NCI-H345 treated with DMSO at 0.1 percent for 48 hours (cell line): ENCODE data around the gene C11orf68.
"Not testable (repeated sequence)": the region's sequence is repeated elsewhere in the genome, so short reads cannot be mapped to it uniquely, and the experiment has no call there.

ENCODE experiments used
- DNase-seq: peaks from one replicate; lab custom pipeline; 2025; ENCODE audit not compliant: unreplicated experiment; lab: John Stamatoyannopoulos, UW

C11orf68 gene

DNA sequence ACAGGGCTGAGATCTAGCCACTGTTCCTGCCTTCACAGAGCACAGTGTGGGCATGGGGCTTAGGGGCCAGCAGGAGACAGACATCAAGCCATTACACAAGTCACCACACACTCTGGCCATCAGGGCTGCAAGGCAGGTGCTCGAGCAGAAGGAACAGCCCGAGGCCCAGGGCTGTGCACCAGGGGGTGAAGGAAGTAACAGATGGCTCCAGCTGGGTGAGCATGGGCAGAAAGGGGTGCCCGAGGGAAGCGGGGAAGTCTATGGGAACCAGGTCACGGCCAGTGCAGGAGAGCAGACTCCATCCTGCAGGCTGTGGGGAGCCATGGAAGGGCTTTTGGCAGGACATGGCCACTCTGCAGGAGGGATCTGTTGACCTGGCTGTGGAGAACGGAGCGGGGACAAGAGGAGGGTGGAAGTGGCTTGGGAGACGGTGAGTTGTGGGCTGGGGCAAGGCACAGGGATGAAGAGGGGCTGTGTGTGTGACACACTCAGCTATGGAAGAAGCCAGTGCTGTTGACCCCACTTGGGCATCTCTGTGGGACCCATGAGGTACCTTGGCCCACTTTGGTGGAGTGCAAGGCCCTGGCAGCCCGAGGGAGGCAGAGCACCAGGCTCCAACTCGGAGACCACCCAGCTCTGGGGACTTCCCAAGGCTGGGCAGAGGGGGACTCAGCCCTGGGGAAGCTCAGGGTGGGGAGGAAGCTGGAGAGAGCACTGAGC lies 3.6 kb downstream of the C11orf68 start:
- DNase-seq = no peak

DNA sequence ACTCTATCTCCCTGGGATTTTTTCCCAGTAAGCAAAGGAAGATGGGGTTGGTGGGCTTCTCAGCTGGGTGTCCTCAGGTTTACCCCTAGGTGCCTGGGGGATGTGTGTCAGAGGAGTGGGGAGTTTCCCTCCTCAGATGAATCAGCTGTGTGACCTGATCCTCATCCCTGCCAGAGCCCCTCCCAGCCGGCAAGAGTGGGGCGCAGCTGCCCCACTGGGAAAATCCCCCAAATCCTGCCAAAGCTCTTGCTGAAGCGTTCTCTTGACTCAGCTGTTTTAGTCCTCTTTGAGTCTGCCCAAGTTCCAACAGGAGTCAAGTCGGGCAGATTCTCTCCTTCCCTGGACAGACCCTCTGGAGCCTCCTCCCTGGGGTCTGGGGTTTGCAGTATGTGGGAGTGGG lies 6.0 kb downstream of the C11orf68 start:
- no peak for DNase-seq

DNA sequence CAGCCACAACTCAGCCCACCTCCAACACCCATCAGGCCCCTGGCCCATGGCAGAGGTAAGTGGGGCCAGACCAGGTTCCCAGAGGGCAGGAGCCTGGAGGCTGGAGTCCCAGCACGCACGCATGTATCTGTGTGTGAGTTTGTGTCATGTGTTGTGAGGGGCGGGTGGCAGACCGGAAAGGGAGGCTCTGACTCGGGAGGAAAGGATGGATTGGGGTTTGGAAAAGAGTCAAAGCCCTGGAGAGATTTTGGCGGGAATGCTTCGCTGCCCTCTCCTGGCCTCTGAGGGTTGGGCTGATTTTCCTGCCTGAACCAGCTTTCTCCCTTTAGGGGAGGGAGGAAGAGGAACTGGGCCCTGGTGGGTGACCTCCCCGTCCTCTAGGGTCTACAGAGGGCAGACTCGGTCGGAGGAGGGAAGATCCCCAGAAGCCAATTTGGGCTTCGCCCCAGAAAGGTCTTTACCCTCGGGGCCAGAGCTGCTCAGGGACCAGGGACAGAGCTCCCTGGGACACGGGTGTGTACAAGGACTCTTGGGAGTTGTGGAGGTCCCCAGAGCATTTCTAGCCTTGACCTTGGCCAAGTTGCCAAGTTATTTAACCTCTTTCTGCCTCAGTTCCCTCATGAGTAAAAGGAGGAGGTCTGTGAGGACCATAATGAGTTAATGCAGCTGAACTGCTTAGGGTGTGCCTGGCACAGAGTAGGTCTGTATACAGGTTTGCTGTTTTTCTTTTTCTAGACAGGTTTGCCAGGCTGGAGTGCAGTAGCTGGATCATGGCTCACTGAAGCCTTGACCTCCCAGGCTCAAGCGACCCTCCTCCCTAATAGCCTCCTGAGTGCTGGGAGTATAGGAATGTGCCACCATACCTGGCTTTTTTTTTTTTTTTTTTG lies 6.9 kb downstream of the C11orf68 start:
- no peak for DNase-seq

DNA sequence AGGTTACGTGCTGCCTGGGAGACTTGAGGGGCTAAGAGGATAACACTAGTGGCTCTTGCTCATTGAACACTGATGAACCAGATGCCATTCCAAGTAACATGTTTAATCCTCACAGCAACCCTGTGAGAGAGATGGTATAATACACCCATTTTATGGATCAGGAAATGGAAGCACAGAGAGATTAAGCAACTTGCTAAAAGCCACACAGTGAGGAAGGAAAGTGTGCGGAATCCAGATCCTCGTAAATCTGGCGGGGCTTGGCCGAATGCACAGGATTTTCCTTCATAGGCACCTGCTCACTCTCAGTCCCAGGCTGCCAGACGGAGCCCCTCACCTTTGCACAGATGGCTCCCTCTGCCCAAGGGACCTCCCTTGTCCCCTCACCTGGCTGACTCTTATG lies 11.0 kb downstream of the C11orf68 start:
- no peak for DNase-seq

DNA sequence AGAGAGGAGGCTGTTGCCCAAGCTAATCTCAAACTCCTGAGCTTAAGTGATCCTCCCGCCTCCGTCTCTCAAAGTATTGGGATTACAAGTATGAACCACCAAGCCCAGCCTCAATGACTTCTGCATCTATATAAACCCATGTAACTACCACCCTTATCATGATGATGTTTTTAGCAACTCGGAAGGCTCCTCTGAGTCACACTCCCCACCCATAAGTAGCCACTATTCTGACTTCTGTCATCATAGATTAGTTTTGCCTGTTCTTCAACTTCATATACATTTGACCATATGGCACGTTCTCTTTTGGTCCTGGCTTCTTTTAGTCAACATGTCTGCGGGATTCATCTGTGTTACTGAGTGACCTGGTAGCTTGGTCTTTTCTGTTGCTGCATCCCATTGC lies 12.3 kb downstream of the C11orf68 start:
- DNase-seq = no peak

DNA sequence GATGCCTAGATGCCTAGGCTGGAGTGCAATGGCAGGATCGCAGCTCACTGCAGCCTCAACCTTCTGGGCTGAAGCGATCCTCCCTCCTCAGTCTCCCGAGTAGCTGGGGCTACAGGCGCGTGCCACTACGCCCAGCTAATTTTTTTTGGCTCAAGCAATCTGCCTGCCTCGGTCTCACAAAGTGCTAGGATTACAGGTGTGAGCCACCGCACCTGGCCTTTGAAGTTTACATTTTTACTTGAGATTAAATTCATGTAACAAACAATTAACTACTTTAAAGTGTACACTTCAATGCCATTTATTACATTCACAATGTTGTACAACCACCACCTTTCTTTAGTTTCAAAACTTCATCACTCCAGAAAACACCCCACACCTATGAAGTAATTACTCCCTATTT lies 15.1 kb downstream of the C11orf68 start:
- DNase-seq = no peak

DNA sequence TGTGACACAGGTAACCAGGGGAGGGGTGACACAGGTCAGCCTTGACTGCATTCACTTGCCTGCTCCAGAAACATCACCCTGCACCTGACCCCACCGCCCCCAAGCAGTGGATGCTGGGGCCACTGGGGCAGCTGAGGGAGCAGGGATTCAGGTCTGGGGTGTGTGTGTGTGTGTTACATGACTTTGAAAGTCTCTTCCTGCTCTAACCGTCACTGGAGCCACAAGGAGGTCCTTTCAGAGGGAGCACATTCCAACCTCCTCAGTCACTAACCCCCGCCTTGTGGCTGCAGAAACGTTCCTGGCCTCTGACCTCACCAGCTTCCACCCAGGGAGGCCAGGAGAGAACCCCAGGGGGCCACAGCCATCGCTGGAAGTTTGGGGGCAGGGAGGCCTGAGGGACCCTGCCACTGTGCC lies 15.8 kb downstream of the C11orf68 start:
- DNase-seq = no peak

DNA sequence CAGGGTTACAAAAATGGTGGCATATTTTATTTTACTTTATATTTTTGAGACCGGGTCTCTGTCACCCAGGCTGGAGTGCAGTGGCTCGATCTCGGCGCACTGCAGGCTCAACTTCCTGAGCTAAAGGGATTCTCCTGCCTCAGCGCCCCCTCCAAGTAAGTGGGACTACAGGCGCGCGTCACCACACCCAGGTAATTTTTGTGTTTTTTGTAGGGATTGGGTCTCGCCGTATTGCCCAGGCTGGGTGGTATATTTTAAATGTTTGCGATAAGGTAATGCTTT lies 18.0 kb downstream of the C11orf68 start:
- DNase-seq = no peak

DNA sequence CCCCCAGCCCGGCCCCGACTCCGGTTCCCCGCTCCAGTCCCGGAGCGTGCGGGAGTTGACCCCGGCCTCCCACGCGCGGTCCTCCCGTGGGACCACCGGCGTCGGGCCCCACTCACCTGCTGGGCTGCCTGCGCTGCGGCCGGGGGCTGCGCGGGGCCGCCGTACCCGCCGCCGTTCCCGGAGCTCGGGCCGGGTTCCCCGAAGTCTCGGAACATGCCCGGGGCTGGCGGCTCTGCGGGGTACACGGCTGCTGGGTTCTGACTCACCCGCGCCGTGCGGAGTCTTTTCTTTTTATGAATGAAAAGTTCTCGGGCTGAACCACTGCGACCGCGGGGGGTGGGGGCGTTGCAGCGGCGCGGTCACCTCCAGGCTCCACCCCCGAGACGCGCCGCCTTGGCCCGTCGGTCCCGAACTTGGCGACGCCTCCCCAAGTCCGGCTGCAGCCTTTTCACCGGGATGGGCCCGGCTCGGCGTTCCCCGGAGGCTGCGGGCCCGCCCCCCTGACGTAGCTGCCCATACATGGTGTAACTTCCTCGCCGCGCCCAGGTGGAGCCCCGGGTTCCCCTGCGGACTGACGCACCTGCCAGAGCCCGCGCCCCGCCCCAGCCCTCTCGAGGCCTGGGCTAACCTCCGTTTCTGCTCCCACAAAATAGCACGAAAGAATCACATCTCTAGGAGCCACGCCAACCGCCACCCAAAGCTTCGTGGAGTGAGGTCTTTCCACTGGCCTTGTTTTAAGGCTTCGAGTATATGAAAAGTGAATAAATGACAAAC lies 18.6 kb downstream of the C11orf68 start, which contains the start of gene FOSL1:
Gene FOSL1 (minus strand): TSS at position 264 of the 774 bp plus-strand sequence. CDS start 49 bp downstream, at position 215.
- DNase-seq = peak; percentile 30

DNA sequence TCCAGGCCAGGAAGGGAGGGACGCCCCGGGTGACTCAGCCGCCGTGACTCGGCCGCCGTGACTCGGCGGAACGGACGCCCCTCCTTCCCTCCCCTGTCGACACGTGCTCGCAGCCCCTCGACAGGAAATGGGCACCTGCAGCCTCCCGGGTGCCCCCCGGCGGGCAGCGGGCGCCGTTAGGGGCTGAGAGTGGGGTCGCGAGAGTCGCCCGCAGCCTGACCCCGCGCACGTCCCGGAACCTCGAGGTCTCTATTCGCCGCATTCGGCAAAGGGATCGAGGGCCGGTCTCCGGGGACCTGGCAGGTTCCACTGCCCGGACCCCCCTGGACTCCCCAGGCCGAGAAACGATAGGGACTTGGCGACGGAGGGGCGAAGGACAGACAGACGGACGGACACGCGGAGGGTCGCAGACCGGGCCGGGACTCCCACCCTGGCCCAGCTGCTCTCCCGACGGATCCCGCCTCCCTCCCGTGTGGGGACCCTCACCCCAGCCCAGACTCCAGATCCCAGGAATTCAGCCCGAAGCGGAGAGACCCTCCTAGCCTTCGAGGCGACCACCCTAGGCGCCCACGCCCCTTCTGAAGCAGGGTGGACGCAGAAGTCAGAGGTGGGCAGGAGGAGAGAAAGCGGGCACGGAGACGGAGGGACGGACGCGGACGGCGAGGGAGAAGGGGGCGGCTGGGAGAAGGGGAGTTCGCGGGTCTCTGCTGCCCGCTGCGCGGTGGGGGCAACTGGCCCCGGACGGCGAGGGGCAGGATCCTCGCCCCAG lies 19.3 kb downstream of the C11orf68 start:
- no peak for DNase-seq

DNA sequence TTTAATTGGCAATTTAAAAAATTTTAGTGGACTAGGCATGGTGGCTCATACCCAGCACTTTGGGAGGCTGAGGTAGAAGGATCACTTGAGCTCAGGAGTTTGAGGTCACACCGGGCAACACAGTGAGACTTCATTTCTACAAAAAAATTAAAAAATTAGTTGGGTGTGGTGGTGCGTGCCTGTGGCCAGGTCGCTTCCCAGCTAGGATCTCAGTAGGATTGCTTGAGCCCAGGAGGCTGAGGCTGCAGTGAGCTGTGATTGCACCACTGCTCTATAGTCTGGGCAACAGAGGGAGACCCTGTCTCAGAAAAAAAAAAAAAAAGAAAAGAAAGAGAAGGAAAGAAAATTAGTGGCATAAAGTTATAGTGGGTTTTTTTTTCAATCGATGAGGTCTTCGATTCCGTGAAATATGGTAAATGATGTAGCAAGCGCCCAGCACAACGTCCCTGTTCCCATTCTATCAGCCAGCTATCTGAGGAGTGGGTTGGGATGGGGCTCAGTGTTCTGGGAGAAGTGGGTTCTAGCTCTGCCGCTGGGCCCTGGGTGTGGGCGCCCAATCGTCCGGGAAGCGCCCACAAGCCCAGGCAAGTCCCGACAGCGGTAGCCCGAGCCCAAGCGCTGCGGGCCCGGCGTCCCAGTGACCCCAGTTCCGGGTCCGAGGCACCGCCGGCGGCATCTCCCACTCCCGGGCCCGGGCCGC lies 20.1 kb downstream of the C11orf68 start:
- DNase-seq = no peak

DNA sequence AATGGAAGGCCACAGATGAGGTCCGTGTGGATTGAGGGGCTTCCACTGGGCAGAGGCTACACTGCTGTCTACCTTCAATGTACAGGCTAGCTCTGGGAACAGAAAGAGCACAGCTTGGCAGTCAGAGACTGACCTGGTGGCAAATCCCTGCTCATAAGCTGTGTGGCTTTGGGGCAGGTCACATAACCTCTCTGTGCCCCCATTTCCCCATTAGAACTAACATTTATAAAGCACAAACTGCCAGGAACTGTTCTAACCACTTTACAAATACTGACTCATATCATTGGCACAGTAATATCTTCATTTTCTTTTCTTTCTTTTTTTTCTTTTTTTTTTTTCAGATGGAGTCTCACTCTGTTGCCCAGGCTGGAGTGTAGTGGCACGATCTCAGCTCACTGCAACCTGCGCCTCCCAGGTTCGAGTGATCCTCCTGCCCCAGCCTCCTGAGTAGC lies 21.8 kb downstream of the C11orf68 start:
- no peak for DNase-seq

DNA sequence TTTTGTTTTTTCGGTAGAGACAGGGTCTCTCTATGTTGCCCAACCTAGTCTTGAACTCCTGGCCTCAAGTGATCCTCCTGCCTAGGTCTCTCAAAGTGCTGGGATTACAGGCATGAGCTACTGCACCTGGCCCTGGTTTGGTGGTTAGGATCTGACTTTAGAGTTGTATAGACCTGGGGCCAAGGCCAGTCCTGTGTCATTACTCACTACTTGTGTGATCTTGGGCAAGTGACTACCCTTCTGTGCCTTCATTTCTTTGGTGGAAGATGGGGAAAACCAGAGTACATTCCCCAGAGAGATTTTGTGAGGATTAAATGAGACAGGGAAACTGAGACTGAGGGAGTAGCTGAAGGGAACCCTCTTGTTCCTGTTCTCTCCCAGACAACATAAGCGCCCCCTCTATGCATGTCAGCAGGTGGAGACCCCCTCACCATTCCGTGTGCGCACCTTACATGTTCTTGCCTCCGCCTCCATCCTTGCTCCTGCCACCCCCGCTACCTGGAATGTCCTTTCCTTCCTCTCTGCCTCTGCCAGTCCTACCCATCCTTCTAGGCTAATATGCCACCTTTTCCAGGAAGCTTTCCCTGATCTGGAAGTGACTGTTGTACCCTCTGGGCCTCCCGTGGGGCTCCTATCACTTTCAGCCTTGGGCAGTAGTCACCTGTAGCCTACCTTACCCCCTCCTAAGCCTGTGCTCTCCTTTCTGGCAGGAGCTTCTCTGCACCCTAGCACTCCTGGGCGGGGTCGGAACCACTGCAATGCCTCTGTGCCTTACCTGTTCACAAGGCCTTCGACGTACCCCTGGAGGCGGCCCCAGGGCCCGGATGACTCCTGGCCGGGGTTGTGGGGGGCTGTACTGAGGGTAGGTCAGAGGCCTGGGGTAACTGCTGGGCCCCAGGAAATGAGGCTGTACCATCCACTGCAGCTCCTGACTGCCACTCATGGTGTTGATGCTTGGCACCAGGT lies 22.5 kb downstream of the C11orf68 start:
- DNase-seq = no peak

DNA sequence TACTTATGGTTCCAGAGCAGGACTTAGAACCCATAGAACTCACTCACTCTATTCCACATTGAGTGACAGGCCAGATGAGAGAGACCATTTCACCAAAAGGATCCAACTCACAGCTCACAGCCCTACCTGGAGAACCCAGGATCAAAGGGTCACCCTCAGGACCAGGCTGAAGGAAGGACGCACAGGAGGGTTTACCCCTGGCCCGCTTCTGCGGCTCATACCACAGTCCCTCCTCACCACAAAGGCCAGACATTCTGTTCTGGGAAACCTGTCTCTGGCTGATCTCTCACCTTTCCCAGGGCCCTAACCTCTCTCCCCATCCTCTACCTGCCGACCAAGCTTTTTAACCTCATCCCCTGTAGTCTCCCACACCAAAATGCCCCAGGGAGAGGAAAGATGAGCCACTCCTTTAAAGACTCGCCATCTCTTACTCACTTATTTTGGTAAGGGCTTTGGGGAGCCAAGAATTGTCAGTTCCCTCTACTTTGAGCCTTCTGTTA lies 23.3 kb downstream of the C11orf68 start:
- no peak for DNase-seq

DNA sequence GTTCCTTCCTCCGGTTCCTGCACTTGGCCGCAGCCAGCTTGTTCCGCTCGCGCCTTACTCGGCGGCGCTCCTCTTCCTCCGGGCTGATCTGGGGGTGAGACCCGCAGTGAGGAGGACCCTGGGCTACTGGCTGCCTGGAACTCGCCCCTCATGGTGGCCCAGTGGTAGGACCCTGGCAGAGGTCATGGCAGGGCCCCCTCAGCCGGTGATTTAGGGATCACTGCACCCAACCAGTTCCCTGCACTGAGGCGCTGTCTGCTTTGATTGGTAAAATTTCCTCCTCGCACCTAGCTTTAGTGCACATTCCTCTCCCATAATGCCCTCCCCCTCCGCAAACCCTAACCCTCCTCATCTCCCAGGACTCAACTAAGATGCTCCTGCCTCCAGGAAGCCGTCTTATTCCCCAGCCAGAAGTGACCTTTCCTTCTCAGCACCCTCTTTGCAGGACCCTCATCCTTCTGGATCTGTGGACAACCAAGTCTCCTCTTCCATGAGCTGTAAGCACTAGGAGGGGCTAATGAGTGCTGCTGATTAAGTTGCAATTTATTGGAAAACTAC lies 24.7 kb downstream of the C11orf68 start:
- DNase-seq = no peak

DNA sequence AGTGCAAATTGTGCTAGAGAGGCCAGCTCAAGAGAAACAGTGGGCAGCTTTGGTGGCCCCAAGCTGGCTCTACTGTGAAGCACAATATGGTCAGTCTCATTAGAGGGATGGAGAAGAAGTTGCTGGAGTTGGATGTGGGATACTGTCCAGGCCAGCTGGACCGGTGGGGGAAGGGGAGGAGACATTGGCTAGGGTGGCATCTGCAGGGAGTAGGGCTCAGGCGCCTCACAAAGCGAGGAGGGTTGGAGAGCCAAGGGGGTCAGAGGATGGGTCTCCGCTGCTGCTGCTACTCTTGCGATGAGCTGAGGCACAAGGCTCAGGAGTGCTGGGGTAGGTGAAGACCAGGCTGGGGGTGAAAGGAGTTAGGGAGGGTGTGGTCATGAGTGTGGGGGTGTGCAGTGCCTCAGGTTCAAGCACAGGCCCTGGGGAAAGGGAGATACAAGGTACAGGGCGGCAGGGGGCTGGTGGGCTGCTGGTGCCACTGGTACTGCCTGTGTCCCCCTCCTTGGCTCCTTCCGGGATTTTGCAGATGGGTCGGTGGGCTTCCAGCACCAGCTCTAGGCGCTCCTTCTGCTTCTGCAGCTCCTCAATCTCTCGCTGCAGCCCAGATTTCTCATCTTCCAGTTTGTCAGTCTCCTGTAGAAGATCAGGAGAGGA lies 26.1 kb downstream of the C11orf68 start:
- no peak for DNase-seq

DNA sequence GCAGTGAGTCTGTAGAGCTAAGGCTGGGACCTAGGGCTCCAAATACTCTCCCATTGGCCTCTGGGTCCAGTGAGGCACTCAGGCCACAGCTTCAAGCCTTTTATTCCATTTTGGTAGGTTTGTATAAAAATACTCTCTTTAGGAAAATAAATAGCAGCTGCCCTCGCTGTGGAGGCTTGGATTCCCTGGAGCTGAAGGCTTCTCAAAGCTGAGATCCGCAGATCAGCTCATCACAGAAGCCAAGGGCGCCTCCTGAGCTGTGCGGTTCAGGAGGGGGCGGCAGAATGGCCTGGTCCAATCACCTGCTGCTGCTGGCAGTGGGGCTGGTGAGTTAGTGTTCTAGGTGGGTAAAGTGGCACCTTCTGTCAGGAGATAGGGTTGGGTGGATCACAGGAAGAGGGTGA lies 26.7 kb downstream of the C11orf68 start:
- not testable (repeated sequence) for DNase-seq
